T-helper 1 cell treated with Interleukin-12 subunit alpha and Interleukin-12 subunit beta and Interleukin-4 antibody, amounts not matched to agents 30 ng/mL and 1 ng/mL, for 36 hours (primary cell): ENCODE measurements around the gene ADCY7. TPM values are rescaled to one million over a fixed set of nuclear protein-coding genes. Genes with fewer than 3 reads are reported as not detected.
"Not testable (repeated sequence)": the region's sequence is repeated elsewhere in the genome, so short reads cannot be mapped to it uniquely, and the experiment has no call there.

Experiments
- intact Hi-C: fragments of 100-400 bp; cut with micrococcal nuclease; formaldehyde crosslinking; loops from one replicate; pipeline ENCODE4 v1.15.1; 2024
- total RNA-seq: library from RNA; stranded (reverse); gene quantifications from 2 replicates; pipeline ENCODE4 v1.2.3, GENCODE V29; 2022

Gene ADCY7
- total RNA-seq, 1 donor from 2014 or later: 213 TPM

DNA sequence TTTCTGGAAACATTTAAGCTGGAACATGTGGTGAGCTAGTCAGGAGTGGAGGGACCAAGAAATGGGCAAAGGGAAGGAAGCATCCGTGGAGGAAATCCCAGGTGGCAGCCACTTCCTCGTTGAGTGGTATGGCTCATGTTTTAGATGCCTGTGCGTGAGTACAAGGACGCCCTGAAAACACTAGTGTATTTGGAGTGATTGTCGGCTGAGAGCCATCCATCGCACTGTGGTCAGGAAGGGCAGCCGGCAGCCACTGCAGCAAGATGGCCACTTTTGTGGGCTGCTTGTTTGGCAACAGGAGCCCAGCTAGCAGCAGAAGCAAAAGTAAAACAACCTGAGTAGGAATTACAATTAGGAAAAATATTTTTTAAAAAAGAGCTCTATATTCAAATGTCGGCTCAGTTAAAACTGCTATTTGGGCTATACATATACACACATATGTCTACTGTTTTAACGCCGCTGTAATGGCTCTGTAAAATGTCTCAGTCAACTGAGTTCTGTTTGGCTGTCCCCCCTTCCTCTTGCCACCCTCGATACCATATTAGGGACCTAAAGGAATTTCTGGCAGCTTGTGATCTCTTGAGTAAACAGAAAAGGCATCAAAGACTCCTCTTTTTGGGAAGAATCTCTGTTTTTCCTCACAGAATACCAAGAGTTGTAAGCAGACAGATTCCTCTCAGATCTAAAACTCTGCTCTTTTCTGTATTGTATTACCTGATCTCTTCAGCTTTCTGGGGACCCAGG is 63.3 kb downstream of the ADCY7 start:
- intact Hi-C loops: loop anchor here (5.0 kb wide), 1 partner anchor 262 kb away; the partner anchor contains the start of gene HEATR3

DNA sequence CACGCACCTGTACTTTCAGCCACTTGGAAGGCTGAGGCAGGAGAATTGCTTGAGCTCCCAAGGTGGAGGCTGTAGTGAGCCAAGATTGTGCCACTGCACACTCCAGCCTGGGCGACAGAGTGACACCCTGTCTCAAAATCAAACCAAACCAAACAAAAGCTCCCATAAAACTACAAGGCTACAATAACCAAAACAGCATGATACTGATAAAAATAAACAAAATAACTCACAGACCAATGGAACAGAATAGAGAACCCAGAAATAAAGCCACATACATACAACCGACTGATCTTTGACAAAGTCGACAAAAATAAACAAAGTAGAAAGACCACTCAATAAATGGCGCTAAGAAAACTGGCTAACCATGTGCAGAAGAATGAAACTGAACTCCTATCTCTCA is 65.2 kb downstream of the ADCY7 start:
- intact Hi-C loops: no loop called here

DNA sequence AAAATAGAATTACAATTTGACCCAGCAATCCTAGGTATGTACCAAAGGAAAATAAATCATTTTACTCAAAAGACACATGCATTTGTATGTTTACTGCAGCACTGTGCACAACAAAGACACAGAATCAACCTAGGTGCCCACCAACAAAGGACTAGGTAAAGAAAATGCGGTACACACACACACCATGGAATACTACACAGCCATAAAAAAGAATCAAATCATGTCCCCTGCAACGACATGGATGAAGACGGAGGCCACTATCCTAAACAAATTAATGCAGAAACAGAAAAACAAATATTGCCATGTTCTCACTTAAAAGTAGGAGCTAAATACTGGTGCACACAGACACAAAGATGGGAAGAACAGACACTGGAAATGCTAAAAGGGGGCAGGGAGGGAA is 66.2 kb downstream of the ADCY7 start:
- intact Hi-C loops: no loop called here

DNA sequence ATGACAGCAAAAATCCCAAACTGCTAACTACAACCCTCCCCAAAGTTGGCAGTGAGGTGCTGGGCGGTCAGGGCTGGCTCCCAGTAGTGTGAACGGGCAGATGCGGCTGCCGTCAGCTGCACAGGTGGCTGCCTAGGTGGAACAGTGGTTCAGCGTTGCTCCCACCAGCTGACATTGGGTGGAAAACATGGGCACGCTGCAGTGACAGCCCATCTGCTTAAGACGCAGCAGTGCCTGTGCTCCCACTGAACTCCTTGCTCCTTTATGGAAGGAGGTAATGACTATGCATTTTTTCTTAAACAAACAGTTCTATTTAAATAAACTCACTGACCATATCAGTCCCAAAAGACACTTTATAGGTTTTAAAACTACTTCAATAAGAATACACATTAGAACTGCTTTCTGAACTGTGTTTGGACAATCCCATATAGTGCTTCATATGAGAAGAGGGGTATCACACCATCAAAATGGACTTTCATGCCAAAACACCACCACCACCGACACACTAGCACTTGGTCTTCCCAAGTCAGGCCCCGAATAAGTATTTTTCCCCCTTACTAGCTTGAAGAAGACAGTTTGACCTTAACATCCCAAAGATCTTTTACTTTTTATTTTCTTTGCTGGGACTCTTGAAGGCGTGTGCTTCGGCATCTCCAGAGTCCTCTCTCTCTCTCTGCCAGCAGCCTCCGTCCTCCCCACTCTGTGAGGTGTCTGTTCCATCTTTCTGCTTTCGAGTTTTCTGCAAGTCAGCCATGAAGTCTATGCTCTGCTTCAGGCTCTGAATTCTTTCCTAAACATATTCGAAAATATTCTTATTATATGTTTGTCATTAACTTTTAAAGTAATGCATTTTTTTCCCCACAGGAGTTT is 68.0 kb downstream of the ADCY7 start:
- intact Hi-C loops: no loop called here

DNA sequence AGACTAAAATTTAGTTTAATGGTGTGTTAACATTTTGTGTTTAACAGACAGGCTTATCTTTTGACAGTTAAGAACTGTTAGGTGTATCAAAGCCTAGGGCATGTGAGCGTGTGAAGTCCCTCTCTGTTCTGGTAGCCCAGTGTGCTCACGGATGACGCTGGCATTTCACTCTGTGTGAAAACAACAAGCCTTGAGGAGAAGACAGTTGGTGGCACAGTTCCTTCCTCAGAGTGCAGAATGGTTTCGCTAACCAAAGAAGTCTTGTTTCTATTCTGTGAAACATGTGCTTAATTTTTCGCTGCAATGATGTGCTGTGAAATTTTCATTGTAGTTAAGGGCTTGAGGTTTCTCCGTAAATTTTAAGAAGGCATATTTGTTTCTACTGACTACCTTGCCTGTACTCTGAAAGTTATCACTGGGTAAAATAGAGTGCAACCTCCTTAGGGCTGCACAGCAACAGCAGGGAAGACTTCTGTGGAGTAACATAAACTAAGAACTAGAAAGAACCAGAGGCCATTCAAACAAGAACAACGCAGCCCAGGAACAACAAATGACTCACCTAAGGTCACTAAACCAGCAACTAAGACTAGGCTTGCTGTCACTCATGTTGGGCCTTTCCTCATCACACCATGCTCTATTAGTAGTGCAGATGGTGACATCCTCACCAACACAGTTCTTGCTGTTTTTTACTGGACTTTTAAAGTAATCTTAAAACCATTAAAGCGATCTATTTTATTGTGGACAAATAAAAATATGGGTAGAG is 69.0 kb downstream of the ADCY7 start:
- intact Hi-C loops: loop anchor here (1.0 kb wide), 1 partner anchor 8 kb away; no protein-coding TSS in a partner anchor

DNA sequence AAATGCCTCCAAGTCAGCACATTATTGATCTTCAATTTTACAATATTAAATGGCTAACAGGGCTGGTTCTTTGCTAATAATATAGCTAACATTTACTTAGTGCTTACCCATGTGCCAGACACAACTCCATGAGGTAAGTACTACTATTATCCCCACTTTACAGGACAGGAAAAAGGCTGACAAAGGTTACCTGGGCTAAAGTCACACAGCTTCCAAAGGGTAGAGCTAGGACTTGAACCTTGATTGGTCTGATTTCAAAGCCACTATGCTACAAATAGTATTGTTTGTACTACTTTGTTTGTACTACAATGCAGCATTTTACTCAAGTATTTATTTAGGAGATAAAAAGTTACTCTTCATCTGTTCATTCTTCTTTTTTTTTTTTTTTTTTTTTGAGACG is 70.5 kb downstream of the ADCY7 start:
- intact Hi-C loops: no loop called here

DNA sequence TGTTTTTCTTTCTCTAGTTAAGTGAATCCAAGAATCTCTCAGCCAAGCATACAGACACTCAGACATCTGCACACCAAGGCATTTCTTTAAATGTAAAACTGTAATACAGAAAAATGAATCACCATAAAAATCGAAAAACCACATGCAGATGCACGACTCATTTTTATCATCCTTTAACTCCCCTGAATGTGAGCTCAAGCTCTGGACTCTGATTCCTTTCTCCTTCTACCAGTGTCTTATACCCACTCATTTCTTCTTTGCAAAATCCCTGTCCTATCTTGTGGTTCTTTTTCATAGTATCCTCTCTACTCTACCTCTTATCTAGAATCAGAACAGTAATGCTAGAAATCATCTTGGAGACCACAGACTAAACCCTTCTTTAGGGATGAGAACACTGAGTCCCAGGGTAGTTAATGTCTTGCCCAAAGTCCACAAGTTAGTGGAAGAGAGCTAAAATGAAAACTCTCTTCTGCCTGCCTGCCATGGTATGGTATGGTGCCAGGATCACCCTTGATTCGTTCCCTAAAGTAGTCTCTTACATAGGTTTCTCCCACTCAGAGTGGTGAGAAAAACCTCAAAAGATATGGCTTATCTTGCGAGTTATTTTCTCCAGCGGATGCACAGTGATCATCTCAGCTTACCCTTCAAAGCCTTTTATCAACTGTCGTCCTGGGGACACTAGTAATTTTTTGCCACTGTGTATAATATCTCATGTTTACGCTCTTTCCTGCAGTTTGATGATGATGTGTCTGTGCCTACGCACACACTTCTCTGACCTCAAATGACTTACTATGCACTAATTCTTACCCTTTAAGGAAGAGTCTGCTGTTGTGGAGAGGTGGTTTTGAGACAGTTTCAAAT is 72.2 kb downstream of the ADCY7 start:
- intact Hi-C loops: no loop called here

DNA sequence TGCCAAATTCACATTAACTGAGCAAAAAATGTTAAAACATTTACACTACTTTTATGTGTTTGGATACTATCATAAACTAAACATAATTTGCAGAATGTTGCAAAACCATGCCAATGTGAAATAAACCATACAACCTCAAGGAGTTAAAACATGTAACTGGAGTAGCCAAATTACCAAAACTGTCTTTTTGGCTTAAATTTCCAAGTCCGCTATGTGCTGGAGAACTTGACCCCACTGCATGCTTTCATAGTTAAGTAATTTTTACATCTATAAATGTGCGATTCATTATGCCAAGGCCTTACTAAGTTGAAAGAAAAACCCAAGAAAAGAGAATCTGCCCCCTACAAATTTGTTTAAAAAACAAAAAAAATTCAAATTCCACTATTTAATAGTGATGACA is 74.2 kb downstream of the ADCY7 start:
- intact Hi-C loops: no loop called here

DNA sequence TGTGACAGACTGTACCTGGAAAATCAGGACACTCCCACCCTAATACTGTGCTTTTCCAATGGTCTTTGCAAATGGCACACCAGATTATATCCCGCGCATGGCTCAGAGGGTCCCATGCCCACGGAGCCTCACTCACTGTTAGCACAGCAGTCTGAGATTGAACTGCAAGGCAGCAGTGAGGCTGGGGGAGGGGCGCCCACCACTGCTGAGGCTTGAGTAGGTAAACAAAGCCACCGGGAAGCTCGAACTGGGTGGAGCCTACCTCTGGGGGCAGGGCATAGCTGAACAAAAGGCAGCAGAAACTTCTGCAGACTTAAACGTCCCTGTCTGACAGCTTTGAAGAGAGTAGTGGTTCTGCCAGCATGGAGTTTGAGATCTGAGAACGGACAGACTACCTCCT is 77.2 kb downstream of the ADCY7 start:
- intact Hi-C loops: not testable (repeated sequence)

DNA sequence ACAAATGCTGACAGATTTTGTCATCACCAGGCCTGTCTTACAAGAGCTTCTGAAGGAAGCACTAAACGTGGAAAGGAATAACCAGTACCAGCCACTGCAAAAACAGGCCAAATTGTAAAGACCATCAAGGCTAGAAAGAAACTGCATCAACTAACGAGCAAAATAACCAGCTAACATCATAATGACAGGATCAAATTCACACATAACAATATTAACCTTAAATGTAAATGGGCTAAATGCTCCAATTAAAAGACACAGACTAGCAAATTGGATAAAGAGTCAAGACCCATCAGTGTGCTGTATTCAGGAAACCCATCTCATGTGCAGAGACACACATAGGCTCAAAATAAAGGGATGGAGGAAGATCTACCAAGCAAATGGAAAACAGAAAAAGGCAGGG is 78.9 kb downstream of the ADCY7 start:
- intact Hi-C loops: not testable (repeated sequence)

DNA sequence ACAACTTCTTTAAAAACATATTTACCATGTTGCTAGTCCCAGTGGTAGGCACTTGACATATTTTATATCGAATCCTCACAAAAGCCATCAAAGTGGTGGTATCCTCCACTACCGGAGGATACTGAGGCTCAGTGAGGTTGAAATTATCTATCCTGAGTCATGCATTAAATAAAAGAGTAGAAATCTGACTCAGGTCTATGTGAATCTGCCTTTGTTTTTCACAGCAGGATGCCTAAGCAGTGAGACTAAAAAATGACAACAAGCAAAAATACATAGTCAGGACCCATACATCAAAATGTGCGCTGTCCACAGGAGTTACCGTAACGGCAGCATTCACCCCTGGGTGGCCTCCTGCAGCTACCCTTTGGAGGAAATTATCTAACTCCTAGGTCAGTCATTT is 84.8 kb downstream of the ADCY7 start:
- intact Hi-C loops: no loop called here

DNA sequence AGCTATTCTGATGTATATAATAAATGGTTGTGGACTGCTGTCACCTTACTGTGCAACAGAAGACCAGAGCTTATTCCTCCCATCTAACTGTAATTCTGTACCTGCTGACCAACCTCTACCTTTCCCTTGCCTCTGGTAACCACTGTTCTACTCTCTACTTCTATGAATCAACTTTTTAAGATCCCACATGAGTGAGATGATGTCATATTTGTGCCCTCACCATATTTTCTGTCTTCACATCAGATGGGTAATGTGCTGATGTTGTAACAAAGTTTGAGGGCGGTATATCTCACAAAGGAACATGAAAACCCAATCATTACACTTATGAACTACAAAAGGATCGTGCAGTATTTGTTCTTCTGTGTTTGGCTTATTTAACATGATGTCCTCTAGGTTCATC is 85.6 kb downstream of the ADCY7 start:
- intact Hi-C loops: no loop called here

DNA sequence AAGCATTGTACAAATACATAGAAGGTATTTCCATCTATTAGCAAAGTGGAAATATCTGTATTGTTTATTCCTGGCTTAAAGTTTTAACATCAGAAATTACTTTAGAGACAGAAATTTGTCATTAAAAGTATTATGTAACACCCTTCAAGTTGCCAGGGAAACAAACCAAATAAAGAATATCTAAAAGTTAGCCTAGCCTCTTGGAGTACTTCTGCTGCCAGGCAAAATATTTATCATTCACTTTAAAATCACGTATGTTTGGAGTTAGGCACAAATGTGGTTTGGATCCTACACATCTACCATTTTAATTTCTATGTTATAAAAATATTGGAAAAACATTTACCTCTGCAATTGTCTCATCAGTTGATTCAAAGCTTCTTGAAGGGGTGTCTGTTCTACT is 87.7 kb downstream of the ADCY7 start:
- intact Hi-C loops: no loop called here

DNA sequence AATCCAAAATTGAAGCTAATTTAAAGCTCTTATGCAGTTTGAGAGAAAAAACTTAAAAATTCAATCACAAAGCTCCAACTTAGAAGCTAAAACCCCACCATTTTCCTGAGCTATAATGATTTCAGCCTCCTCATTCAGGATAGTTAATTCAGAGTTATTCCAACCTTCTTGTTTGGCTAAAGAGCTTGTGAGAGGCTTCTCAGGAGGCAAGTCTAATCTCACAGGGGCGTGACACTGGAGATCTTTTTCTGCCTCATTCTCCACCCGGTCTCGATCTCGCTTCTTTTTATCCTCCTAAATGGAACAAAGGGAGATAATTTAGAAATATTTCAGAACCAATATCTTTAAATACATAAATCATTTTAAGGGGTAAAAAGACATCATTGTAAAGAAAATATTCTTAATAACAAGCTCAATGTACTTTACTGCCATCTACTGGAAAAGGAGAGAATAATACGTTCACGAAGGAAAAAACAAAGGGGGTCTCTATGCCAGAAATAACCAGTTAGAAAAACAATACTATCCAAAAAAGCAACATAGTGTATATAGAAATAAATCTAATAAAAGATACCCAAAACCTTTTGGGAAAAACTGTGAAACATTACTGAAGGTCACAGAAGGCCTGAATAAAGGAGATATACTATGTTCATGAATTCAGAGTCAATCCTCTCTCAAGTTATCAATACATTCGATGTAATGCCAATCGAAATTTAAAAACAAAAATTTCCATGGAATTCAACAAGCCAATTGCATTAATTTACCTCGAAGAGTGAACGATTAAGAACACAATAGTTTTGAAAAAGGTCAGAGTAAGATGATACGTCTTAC is 88.5 kb downstream of the ADCY7 start:
- intact Hi-C loops: loop anchor here (1.0 kb wide), 6 partner anchors 11 to 451 kb away; partner anchors contain the start of gene CNEP1R1

DNA sequence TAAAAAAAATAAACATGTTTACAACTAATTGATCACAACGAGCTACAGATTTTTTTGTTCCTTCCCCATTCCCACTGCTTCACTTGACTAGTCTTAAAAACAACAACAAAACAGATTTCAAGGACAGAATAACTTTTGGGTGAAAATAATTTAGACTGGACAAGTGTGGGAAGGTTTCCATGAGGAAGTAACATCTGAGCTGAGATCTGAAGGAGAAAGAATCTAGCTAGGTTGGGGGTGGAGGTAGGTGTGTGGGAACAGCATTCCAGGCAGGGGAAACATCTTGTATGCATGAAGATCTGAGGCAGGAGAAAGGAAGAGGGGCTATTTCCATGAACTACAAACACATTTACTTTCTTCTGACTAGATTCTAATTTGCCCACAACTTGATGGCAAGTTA is 93.3 kb downstream of the ADCY7 start:
- intact Hi-C loops: no loop called here

DNA sequence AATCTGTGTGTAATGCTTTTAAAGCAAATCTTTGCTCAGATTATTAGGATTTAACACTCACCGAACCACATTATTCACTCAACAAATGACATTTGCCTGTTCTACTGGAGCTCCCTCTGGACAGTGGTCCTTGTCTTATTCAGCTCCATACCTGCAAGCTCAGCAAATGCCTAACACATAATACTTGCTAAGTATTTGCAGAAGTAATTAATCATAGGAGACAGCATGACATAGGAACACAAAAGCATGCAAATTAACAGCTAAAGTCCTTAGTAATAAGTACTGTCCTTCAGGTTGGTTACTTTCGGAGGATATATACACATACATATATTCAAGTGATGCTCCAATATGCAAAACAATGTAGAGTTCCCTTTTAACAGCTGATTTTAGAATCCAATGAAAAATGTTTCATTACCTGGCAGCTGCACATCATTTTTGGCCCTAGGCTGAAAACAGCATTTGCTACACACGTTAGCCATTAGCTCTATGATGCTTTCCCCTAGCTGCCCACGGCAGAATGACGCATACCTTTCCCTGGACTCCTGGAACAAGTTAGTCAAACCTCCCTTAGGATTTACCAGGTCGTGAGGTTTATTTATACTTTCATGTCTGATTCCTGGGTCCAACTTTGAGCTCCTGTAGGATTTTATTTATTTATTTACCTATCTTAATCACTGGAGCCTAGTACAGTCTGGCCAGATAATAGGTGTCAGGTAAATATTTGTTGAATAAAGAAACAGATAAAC is 93.9 kb downstream of the ADCY7 start:
- intact Hi-C loops: no loop called here

DNA sequence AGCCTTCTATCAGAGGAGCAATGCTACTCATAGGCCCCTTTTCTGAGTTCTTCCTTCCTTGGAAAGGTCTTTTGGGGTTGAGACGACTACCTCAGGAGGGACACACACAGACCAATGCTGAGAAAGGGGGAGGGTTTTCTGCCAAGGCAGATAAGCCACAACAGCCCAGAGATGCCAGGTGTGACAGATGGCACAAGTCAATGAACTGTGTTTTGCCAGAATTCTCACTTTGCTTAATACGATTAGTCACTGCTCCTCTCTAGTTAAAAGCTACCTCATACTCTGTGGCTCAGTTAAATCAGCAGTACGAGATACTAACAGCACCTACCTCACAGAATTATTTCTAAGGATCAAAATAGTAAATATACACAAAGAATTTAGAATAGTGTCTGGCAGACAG is 94.4 kb downstream of the ADCY7 start:
- intact Hi-C loops: no loop called here

DNA sequence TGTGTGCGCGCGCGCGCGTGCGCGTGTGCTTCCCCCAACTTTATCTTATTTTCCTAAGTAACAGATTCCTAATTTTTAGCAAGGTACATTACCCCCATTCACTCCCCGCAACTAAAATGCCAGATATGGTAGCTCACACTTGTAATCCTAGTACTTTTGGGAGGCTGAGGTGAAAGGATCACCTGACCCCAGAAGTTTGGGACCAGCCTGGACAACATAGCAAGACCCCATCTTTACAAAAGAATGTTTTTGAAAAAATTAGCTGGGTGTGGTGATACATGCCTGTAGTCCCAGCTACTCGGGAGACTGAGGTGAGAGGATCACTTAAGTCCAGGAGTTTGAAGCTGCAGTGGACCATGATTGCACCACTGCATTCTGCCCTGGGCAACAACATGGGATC is 97.3 kb downstream of the ADCY7 start:
- intact Hi-C loops: no loop called here
